IPS-20b (cell line): ENCODE results near the gene SOX2.

Experiments
- H3K27ac ChIP-seq: one replicate; pipeline ENCODE4 v1.5.1; 2013; ENCODE audit warnings: low read length
- H3K27me3 ChIP-seq: 2 replicates; pipeline ENCODE4 v1.6.1; 2013; ENCODE audit warnings: mild to moderate bottlenecking, low read length, inconsistent platforms; ENCODE audit not compliant: insufficient read depth
- H3K36me3 ChIP-seq: 2 replicates; pipeline ENCODE4 v1.6.1; 2013; ENCODE audit warnings: low read depth, mild to moderate bottlenecking, inconsistent platforms, low read length, moderate library complexity; ENCODE audit not compliant: insufficient read depth
- H3K4me1 ChIP-seq: 2 replicates; pipeline ENCODE4 v1.6.1; 2013; ENCODE audit warnings: mild to moderate bottlenecking, control low read depth, inconsistent platforms, low read length, moderate library complexity; ENCODE audit not compliant: insufficient read depth
- H3K4me3 ChIP-seq: 2 replicates; pipeline ENCODE4 v1.5.1; 2013; ENCODE audit warnings: mild to moderate bottlenecking, low read length, inconsistent platforms
- H3K9ac ChIP-seq: 2 replicates; pipeline ENCODE4 v1.6.1; 2013; ENCODE audit warnings: low read depth, mild to moderate bottlenecking, inconsistent platforms, low read length, moderate library complexity
- H3K9me3 ChIP-seq: 2 replicates; pipeline ENCODE4 v1.6.1; 2013; ENCODE audit warnings: mild to moderate bottlenecking, low read depth, low read length, inconsistent platforms; ENCODE audit not compliant: insufficient read depth

Gene SOX2

GRCh38 chr3:181695661-181696491 is 15.8 kb upstream of the SOX2 start:
- H3K9me3 ChIP-seq: no peaks in the 10 kb centered on the region
- H3K27ac ChIP-seq: no peak overlapping the region
- H3K4me1 ChIP-seq: peaks cover 30% of the 10 kb centered on the region; the same call in 1 of the 2 replicates
- peak overlapping the region; percentile 43; the same call in 1 of the 2 replicates for H3K9ac ChIP-seq
- peak overlapping the region; percentile 76; the same call in 1 of the 2 replicates for H3K4me3 ChIP-seq
- H3K27me3 ChIP-seq: peaks cover 54% of the 10 kb centered on the region
- H3K36me3 ChIP-seq: no peaks in the 10 kb centered on the region

- Histone ChIP-seq H3K9ac (peak overlapping the region; percentile 43; the same call in 1 of the 2 replicates), H3K27me3 (peaks cover 57% of the 10 kb centered on the region), H3K4me1 (peaks cover 30% of the 10 kb centered on the region; the same call in 1 of the 2 replicates), H3K27ac (no peak overlapping the region), H3K4me3 (peak overlapping the region; percentile 76; the same call in 1 of the 2 replicates), H3K36me3 (no peaks in the 10 kb centered on the region), H3K9me3 (no peaks in the 10 kb centered on the region)
Observed at GRCh38 chr3:181696626-181697230, 15.0 kb upstream of the SOX2 start.

GRCh38 chr3:181698263-181698954 is 13.3 kb upstream of the SOX2 start:
- H3K27me3 ChIP-seq: peaks cover 74% of the 10 kb centered on the region
- peaks cover 37% of the 10 kb centered on the region; the same call in 1 of the 2 replicates for H3K4me1 ChIP-seq
- H3K9ac ChIP-seq: no peak overlapping the region
- no peak overlapping the region for H3K4me3 ChIP-seq
- no peaks in the 10 kb centered on the region for H3K36me3 ChIP-seq
- H3K27ac ChIP-seq: no peak overlapping the region
- no peaks in the 10 kb centered on the region for H3K9me3 ChIP-seq

- no peaks in the 10 kb centered on the region for H3K9me3 ChIP-seq
- H3K4me3 ChIP-seq: peak overlapping the region; percentile 54; the same call in 1 of the 2 replicates
- H3K36me3 ChIP-seq: no peaks in the 10 kb centered on the region
- H3K27me3 ChIP-seq: peaks cover 80% of the 10 kb centered on the region
- no peak overlapping the region for H3K9ac ChIP-seq
- H3K4me1 ChIP-seq: peaks cover 40% of the 10 kb centered on the region; the same call in 1 of the 2 replicates
- H3K27ac ChIP-seq: no peak overlapping the region
Observed at GRCh38 chr3:181699171-181699903, 12.4 kb upstream of the SOX2 start.

- Histone ChIP-seq H3K27ac (no peak overlapping the region), H3K4me1 (peaks cover 51% of the 10 kb centered on the region), H3K36me3 (no peaks in the 10 kb centered on the region), H3K4me3 (peak overlapping the region; percentile 54; the same call in 1 of the 2 replicates), H3K9me3 (no peaks in the 10 kb centered on the region), H3K9ac (peak overlapping the region; percentile 3; the same call in 1 of the 2 replicates), H3K27me3 (peaks cover 80% of the 10 kb centered on the region)
Observed at GRCh38 chr3:181700168-181701087, 11.3 kb upstream of the SOX2 start.

- H3K4me1 ChIP-seq: peaks cover 56% of the 10 kb centered on the region
- H3K4me3 ChIP-seq: peak overlapping the region; percentile 54; the same call in 1 of the 2 replicates
- H3K9me3 ChIP-seq: no peaks in the 10 kb centered on the region
- peaks cover 76% of the 10 kb centered on the region for H3K27me3 ChIP-seq
- H3K9ac ChIP-seq: no peak overlapping the region; the same call in 1 of the 2 replicates
- H3K27ac ChIP-seq: no peak overlapping the region
- no peaks in the 10 kb centered on the region for H3K36me3 ChIP-seq
Observed at GRCh38 chr3:181701096-181701495, 10.6 kb upstream of the SOX2 start.

- Histone ChIP-seq H3K4me1 (peaks cover 65% of the 10 kb centered on the region), H3K27ac (no peak overlapping the region), H3K36me3 (no peaks in the 10 kb centered on the region), H3K27me3 (peaks cover 49% of the 10 kb centered on the region; the same call in 1 of the 2 replicates), H3K9me3 (no peaks in the 10 kb centered on the region), H3K4me3 (peak overlapping the region; percentile 65; the same call in 1 of the 2 replicates), H3K9ac (peak overlapping the region; percentile 11; the same call in 1 of the 2 replicates)
Observed at GRCh38 chr3:181703601-181704420, 7.9 kb upstream of the SOX2 start.

GRCh38 chr3:181704421-181705085 is 7.2 kb upstream of the SOX2 start:
- Histone ChIP-seq H3K27ac (no peak overlapping the region), H3K9ac (peak overlapping the region; percentile 11; the same call in 1 of the 2 replicates), H3K36me3 (no peaks in the 10 kb centered on the region), H3K4me1 (peaks cover 64% of the 10 kb centered on the region), H3K4me3 (peak overlapping the region; percentile 65; the same call in 1 of the 2 replicates), H3K27me3 (peaks cover 42% of the 10 kb centered on the region; the same call in 1 of the 2 replicates), H3K9me3 (no peaks in the 10 kb centered on the region)

GRCh38 chr3:181705086-181705480 is 6.6 kb upstream of the SOX2 start:
- peaks cover 42% of the 10 kb centered on the region; the same call in 1 of the 2 replicates for H3K27me3 ChIP-seq

More at GRCh38 chr3:181705086-181705480, 6.6 kb upstream of the SOX2 start:
- Histone ChIP-seq H3K9ac (no peak overlapping the region), H3K4me1 (peaks cover 63% of the 10 kb centered on the region), H3K27ac (no peak overlapping the region), H3K36me3 (no peaks in the 10 kb centered on the region), H3K9me3 (no peaks in the 10 kb centered on the region), H3K4me3 (no peak overlapping the region)
